Lung (tissue), 12 donors: ENCODE measurements around the gene NKAIN2. TPM values are rescaled to one million over a fixed set of nuclear protein-coding genes. Genes with fewer than 3 reads are reported as not detected.

Experiments used
- ATAC-seq: fragments of 200-7000 bp; cut with Tn5 transposase; one replicate; pipeline ENCODE4 v1.9.1; 2020; ENCODE audit warnings: moderate number of reproducible peaks; ENCODE audit not compliant: insufficient read depth, low FRiP score
- DNase-seq, 3 donors: peaks; one replicate each; pipeline ENCODE4 v3.0.0-alpha.2; 2013 to 2017
- H3K27ac ChIP-seq, 2 donors: one replicate each; pipeline ENCODE4 v1.5.1; 2013; ENCODE audit warnings: mild to moderate bottlenecking in 2 of 2, moderate library complexity in 2 of 2, control low read depth in 1 of 2, inconsistent platforms in 1 of 2, low read depth in 1 of 2, low read length in 1 of 2
- H3K27me3 ChIP-seq, 3 donors: one replicate each; pipeline ENCODE4 v1.5.1; 2013; ENCODE audit warnings: low read length in 2 of 3; ENCODE audit not compliant: control insufficient read depth in 3 of 3, insufficient read depth in 3 of 3
- H3K36me3 ChIP-seq, 4 donors: one replicate each; pipeline ENCODE4 v1.5.1; 2013; ENCODE audit warnings: low read length in 4 of 4, mild to moderate bottlenecking in 1 of 4, moderate library complexity in 1 of 4; ENCODE audit not compliant: control insufficient read depth in 4 of 4, insufficient read depth in 4 of 4
- H3K4me1 ChIP-seq, 5 donors: one replicate each; pipeline ENCODE4 v1.5.1; 2013; ENCODE audit warnings: low read length in 5 of 5, mild to moderate bottlenecking in 2 of 5, moderate library complexity in 1 of 5; ENCODE audit not compliant: control insufficient read depth in 5 of 5, insufficient read depth in 5 of 5
- H3K4me3 ChIP-seq: one replicate; pipeline ENCODE4 v1.5.1; 2013; ENCODE audit warnings: mild to moderate bottlenecking, control low read depth, moderate library complexity
- H3K9ac ChIP-seq, 2 donors: one replicate each; pipeline ENCODE4 v1.5.1; 2013; ENCODE audit warnings: low read length in 2 of 2, control low read depth in 1 of 2; ENCODE audit not compliant: insufficient read depth in 1 of 2
- H3K9me3 ChIP-seq, 4 donors: one replicate each; pipeline ENCODE4 v1.5.1; 2013; ENCODE audit warnings: low read length in 3 of 4, mild to moderate bottlenecking in 1 of 4, moderate library complexity in 1 of 4; ENCODE audit not compliant: control insufficient read depth in 4 of 4, insufficient read depth in 3 of 4
- CTCF ChIP-seq: IDR thresholded peaks from 2 replicates; pipeline ENCODE4 v1.5.1; 2012; ENCODE audit warnings: mild to moderate bottlenecking; ENCODE audit errors: control extremely low read depth, extremely low read depth
- WGBS, 2 donors: extraction: QIAGEN DNeasy Blood & Tissue Kit; methylation state at CpG; one replicate each; pipeline ENCODE4 v1.1.7; 2013; 5-methylcytosine and 5-hydroxymethylcytosine counted together
- polyA plus RNA-seq, 2 donors: library from polyadenylated mRNA; stranded (reverse); fragments of 200-250 nt; gene quantifications; one replicate each; pipeline ENCODE4 v1.2.1, GENCODE V29; 2013
- total RNA-seq, 2 donors: library from RNA; depleted of rRNA in 1 of 2; stranded (reverse); fragments of >200 nt in 1 of 2; gene quantifications; one replicate each; pipeline ENCODE4 v1.2.1, GENCODE V29; 2014 to 2021
- donor health status: control.
- donor health status: control.
- donor health status: Bipolar disorder and iron deficiency.
- donor health status: healthy.
- donor health status: DM: yes; HTN: yes; CAD: no.

The NKAIN2 gene
- total and polyA plus RNA-seq, 4 donors = 0.01 to 4.4 TPM; not detected in 2

DNA sequence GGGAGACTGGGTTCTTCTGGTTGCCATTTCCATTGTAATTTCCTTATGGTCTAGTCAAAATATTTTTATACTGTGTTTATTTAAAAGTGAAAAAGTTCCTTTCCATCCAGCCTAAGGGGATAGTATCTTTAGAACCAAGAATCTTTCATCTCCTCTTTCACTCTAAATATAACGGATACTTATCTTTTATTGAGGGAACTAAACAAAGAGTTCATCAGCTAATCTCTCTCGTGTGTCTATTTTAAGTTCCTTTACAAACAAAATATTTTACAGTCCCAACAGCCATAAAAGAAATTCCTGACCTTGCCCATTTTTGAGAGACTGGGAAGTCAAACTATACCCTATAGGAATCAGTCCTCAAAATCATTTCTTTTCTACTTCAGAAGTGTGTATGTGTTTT, 232.7 kb downstream of the NKAIN2 start:
- no peaks in the 10 kb centered on the region for H3K36me3 ChIP-seq
- no peak for DNase-seq
- no peak for TF ChIP-seq CTCF
- peaks cover 0 to 12% (median 0%) of the 10 kb centered on the region in 5 donors for H3K4me1 ChIP-seq
- no peak overlapping the region for H3K9ac ChIP-seq
- H3K9me3 ChIP-seq = no peaks in the 10 kb centered on the region
- 28 to 62% methylated on average over 2 of the region's 2 CpGs for WGBS, 2 donors
- no peak overlapping the region for H3K4me3 ChIP-seq
- H3K27ac ChIP-seq = no peak overlapping the region
- no peaks in the 10 kb centered on the region for H3K27me3 ChIP-seq
- no peak for ATAC-seq

DNA sequence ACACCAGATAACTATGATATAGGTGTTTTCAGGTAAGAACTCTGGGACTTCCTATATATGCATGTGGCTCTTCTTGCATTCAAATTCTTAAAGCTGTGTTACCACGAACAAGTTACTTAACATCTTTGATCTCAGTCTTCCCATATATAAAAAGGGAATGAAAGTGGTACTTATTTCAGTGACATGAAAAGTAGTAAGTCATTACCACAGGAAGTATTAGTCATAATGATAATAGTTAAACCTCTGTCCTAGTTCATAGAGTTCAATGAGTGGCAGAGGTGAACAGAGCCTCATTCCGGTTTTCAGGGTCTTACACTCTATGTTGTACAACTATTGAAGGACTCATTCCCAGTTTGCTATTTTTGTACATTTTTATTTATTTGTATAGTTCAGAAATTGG, 237.0 kb downstream of the NKAIN2 start:
- no peak for TF ChIP-seq CTCF
- Histone ChIP-seq H3K9ac (no peak overlapping the region), H3K27me3 (no peaks in the 10 kb centered on the region), H3K4me1 (peaks cover 0 to 12% (median 0%) of the 10 kb centered on the region in 5 donors), H3K4me3 (no peak overlapping the region), H3K9me3 (no peaks in the 10 kb centered on the region), H3K36me3 (no peaks in the 10 kb centered on the region), H3K27ac (no peak overlapping the region)
- ATAC-seq (no peak), DNase-seq (no peak)
- 60 to 68% methylated on average over 2 of the region's 2 CpGs for WGBS, 2 donors

- H3K4me3 ChIP-seq = no peak overlapping the region
- DNase-seq (no peak), ATAC-seq (no peak)
- H3K36me3 ChIP-seq = no peaks in the 10 kb centered on the region
- H3K27me3 ChIP-seq = no peaks in the 10 kb centered on the region
- peaks cover 0 to under 1% (median 0%) of the 10 kb centered on the region in 5 donors for H3K4me1 ChIP-seq
- H3K9me3 ChIP-seq = no peaks in the 10 kb centered on the region
- H3K27ac ChIP-seq = no peak overlapping the region
- TF ChIP-seq CTCF = no peak
- 82 to 91% methylated on average over 5 of the region's 5 CpGs for WGBS, 2 donors
- no peak overlapping the region for H3K9ac ChIP-seq
Measured at GRCh38 chr6:124052120-124052519, 248.5 kb downstream of the NKAIN2 start.

DNA sequence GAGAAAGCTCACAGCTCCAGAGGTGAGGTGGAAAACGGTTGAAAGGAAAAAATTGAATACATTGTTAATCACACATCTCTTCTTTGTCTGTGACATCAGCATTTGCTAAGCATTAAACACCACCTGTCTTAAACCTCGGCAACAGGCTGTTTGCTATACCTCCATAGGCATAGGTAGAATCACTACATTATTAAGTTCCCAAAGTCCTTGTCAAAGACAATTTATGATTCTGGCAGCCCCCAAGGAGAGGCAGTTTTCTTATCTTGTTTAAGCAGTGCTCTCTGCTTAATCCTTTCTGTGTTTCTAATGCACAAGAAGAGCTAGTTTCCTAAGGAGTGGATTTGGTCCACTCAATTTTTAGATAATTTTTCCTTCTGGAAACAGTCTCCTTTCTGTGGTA, 249.7 kb downstream of the NKAIN2 start:
- TF ChIP-seq CTCF = no peak
- DNase-seq = no peak
- 89 to 92% methylated on average over 2 of the region's 2 CpGs for WGBS, 2 donors

More for the DNA sequence above, 249.7 kb downstream of the NKAIN2 start:
- Histone ChIP-seq H3K9me3 (no peaks in the 10 kb centered on the region), H3K4me3 (no peak overlapping the region), H3K27me3 (no peaks in the 10 kb centered on the region), H3K9ac (no peak overlapping the region), H3K27ac (no peak overlapping the region), H3K4me1 (peaks cover 0 to 9% (median 0%) of the 10 kb centered on the region in 5 donors), H3K36me3 (no peaks in the 10 kb centered on the region)
- no peak for ATAC-seq
